ENCODE results near the gene IFNA1. TPM values are rescaled to one million over a fixed set of nuclear protein-coding genes. Genes with fewer than 3 reads are reported as not detected.

Gene IFNA1
- total RNA-seq, 8 experiments from 2014 or later, result 0.67 TPM; not detected in 7

Other genes starting within 250 kb of the IFNA1 start
- gene IFNA7, start 238.2 kb upstream of the IFNA1 start, total RNA-seq, result under 1 TPM in 2 of 8 experiments, not detected in 6; 0.32 to 0.52 TPM
- under 1 TPM in 2 of 8 experiments, not detected in 6; 0.23 to 0.57 TPM for gene IFNA10, start 233.3 kb upstream of the IFNA1 start, total RNA-seq
- under 1 TPM in 2 of 8 experiments, not detected in 6; 0.21 to 0.36 TPM for gene IFNA16, start 223.1 kb upstream of the IFNA1 start, total RNA-seq
- under 1 TPM in 2 of 8 experiments, not detected in 6; 0.23 to 0.38 TPM for gene IFNA17, start 212.2 kb upstream of the IFNA1 start, total RNA-seq
- under 1 TPM in 1 of 8 experiments, not detected in 7; 0.28 TPM for gene IFNA14, start 200.4 kb upstream of the IFNA1 start, total RNA-seq
- gene IFNA5, start 135.1 kb upstream of the IFNA1 start, total RNA-seq, result not detected
- 10 to 100 TPM; 25.6 to 44.6 (median 36.9) TPM for gene KLHL9, start 105.0 kb upstream of the IFNA1 start, total RNA-seq
- under 1 TPM in 1 of 8 experiments, not detected in 7; 0.43 TPM for gene IFNA6, start 89.6 kb upstream of the IFNA1 start, total RNA-seq
- gene IFNA13, start 72.4 kb upstream of the IFNA1 start, total RNA-seq, result under 1 TPM in 2 of 8 experiments, not detected in 6; 0.23 to 0.24 TPM
- gene IFNA2, start 55.0 kb upstream of the IFNA1 start, total RNA-seq, result under 1 TPM in 1 of 8 experiments, not detected in 7; 0.33 TPM
- not detected for gene IFNA8, start 31.3 kb upstream of the IFNA1 start, total RNA-seq
- 1 to 10 TPM in 1 of 8 experiments, not detected in 7; 1.2 TPM for gene IFNE, start 41.9 kb downstream of the IFNA1 start, total RNA-seq